Activated CD4-positive, alpha-beta T cell treated with anti-CD3 and anti-CD28 coated beads, Interleukin-2, amount 10 ng/mL, durations not matched to agents 24 days and 14 days (primary cell): ENCODE measurements around the gene OSBPL5. TPM values are rescaled to one million over a fixed set of nuclear protein-coding genes. Genes with fewer than 3 reads are reported as not detected.

ENCODE experiments used
- DNase-seq: peaks from one replicate; pipeline ENCODE4 v3.0.0; 2022
- H3K27ac Mint-ChIP-seq: one replicate; pipeline ENCODE4 v1.8.0; 2022; ENCODE audit warnings: mild to moderate bottlenecking, mixed read lengths
- H3K27me3 Mint-ChIP-seq: one replicate; pipeline ENCODE4 v1.8.0; 2022; ENCODE audit warnings: mixed read lengths
- H3K36me3 Mint-ChIP-seq: one replicate; pipeline ENCODE4 v1.8.0; 2022; ENCODE audit warnings: low read depth, mild to moderate bottlenecking, mixed read lengths
- H3K4me1 Mint-ChIP-seq: one replicate; pipeline ENCODE4 v1.8.0; 2021; ENCODE audit warnings: mixed read lengths
- H3K4me3 Mint-ChIP-seq: one replicate; pipeline ENCODE4 v1.8.0; 2022; ENCODE audit warnings: mild to moderate bottlenecking, moderate library complexity, mixed read lengths
- H3K9me3 Mint-ChIP-seq: one replicate; pipeline ENCODE4 v1.8.0; 2021; ENCODE audit warnings: mixed read lengths
- intact Hi-C: fragments of 100-400 bp; cut with micrococcal nuclease; formaldehyde crosslinking; loops from one replicate; pipeline ENCODE4 v1.15.1; 2023
- total RNA-seq: library from RNA; stranded (reverse); gene quantifications from 2 replicates; pipeline ENCODE4 v1.2.3, GENCODE V29; 2022

The OSBPL5 gene
- total RNA-seq, 1 donor from 2014 or later, result 3.4 TPM

GRCh38 chr11:3089236-3090061 lies 75.7 kb downstream of the OSBPL5 start:
- Mint-ChIP-seq H3K27me3 (peaks cover 1% of the 10 kb centered on the region), H3K9me3 (no peaks in the 10 kb centered on the region), H3K4me3 (no peak overlapping the region), H3K27ac (no peak overlapping the region), H3K36me3 (no peaks in the 10 kb centered on the region), H3K4me1 (peaks cover 4% of the 10 kb centered on the region)
- intact Hi-C loops, result loop anchor here (2.0 to 5.0 kb wide), 2 partner anchors 115 to 197 kb away; no protein-coding TSS in a partner anchor
- DNase-seq, result no peak

GRCh38 chr11:3088806-3089205 lies 76.3 kb downstream of the OSBPL5 start:
- intact Hi-C loops, result no loop called here
- Mint-ChIP-seq H3K9me3 (no peaks in the 10 kb centered on the region), H3K4me3 (no peak overlapping the region), H3K27ac (no peak overlapping the region), H3K36me3 (no peaks in the 10 kb centered on the region), H3K27me3 (peaks cover 1% of the 10 kb centered on the region), H3K4me1 (peaks cover 4% of the 10 kb centered on the region)
- no peak for DNase-seq

- H3K27ac Mint-ChIP-seq, result no peak overlapping the region
- H3K4me1 Mint-ChIP-seq, result peaks cover 4% of the 10 kb centered on the region
- no peak overlapping the region for H3K4me3 Mint-ChIP-seq
- intact Hi-C loops, result no loop called here
- H3K27me3 Mint-ChIP-seq, result peaks cover 1% of the 10 kb centered on the region
- DNase-seq, result no peak
- H3K36me3 Mint-ChIP-seq, result no peaks in the 10 kb centered on the region
- no peaks in the 10 kb centered on the region for H3K9me3 Mint-ChIP-seq
Observed at GRCh38 chr11:3087821-3088800, 77.0 kb downstream of the OSBPL5 start.

DNA sequence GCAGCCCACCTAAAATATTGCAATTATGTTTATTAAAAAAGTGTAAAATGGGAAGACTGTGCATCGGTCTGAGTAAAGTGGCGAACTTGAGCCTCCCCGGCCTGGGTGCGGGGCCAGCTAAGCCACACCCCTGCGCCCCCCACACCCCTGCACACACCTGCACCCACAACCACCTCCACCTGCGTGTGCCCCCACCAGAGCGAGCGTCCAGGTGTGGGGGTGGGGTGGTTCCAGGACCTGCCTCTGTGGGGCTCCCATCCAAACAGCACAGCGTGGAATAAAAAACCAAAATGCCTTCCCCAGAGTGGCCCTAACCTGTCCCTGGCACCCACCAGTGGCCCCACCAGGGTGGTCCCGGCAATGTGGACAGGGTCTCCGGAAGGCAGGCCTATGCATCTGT lies 77.7 kb downstream of the OSBPL5 start:
- no peak overlapping the region for H3K27ac Mint-ChIP-seq
- intact Hi-C loops, result no loop called here
- peaks cover 3% of the 10 kb centered on the region for H3K27me3 Mint-ChIP-seq
- no peak for DNase-seq
- H3K4me1 Mint-ChIP-seq, result peaks cover 4% of the 10 kb centered on the region
- H3K36me3 Mint-ChIP-seq, result no peaks in the 10 kb centered on the region
- H3K9me3 Mint-ChIP-seq, result no peaks in the 10 kb centered on the region
- no peak overlapping the region for H3K4me3 Mint-ChIP-seq

- Mint-ChIP-seq H3K4me1 (peaks cover 3% of the 10 kb centered on the region), H3K27ac (no peak overlapping the region), H3K27me3 (peaks cover 1% of the 10 kb centered on the region), H3K9me3 (no peaks in the 10 kb centered on the region), H3K36me3 (no peaks in the 10 kb centered on the region), H3K4me3 (no peak overlapping the region)
- intact Hi-C loops, result no loop called here
- DNase-seq, result no peak
Observed at GRCh38 chr11:3086671-3087150, 78.4 kb downstream of the OSBPL5 start.

GRCh38 chr11:3086114-3086513 lies 79.0 kb downstream of the OSBPL5 start:
- Mint-ChIP-seq H3K4me1 (peaks cover 2% of the 10 kb centered on the region), H3K9me3 (no peaks in the 10 kb centered on the region), H3K36me3 (no peaks in the 10 kb centered on the region), H3K27me3 (peaks cover 1% of the 10 kb centered on the region), H3K27ac (no peak overlapping the region), H3K4me3 (no peak overlapping the region)
- no peak for DNase-seq
- intact Hi-C loops, result no loop called here

DNA sequence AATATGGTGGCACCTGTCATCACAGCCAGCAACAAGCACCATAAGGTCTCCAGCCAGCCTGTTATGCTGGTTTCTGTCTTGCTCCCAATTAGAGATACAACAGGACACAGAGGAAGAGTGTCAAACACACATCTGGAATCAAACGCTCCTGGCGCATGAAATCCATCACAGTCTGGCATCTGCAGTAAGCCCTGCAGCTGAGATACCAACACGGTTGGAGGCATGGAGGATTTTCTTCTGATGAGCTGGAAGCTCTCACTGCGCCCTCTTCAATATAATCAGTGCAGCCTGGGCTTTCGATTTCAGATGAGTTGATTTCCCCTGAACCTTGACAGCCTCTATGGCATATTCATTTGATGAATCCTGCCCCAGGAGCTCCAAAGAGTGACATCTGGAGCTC lies 80.1 kb downstream of the OSBPL5 start:
- no peak overlapping the region for H3K27ac Mint-ChIP-seq
- peaks cover 5% of the 10 kb centered on the region for H3K27me3 Mint-ChIP-seq
- no peak for DNase-seq
- H3K4me1 Mint-ChIP-seq, result no peaks in the 10 kb centered on the region
- no peaks in the 10 kb centered on the region for H3K9me3 Mint-ChIP-seq
- H3K4me3 Mint-ChIP-seq, result no peak overlapping the region
- no peaks in the 10 kb centered on the region for H3K36me3 Mint-ChIP-seq
- intact Hi-C loops, result no loop called here

DNA sequence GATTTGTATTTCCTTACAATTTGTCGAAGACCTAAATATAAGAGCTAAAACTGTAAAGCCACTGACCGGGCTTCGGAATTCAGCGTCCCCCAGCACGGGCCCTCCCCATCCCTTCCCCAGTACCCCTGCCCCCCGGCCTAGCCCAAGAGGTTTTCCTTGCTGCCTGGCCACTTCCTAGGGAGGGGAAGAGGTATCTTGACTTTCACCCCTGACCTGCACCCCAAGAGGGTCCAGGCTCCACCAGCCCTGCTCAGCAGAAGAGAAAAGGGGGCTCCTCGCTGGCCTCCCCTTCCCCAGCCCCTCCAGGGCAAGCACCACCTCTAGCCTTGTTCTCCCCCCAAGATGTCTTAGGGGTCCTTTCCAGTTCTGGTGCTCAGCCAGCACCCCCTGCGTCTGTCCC lies 81.8 kb downstream of the OSBPL5 start:
- H3K27ac Mint-ChIP-seq, result no peak overlapping the region
- intact Hi-C loops, result no loop called here

GRCh38 chr11:3081386-3081751 lies 83.7 kb downstream of the OSBPL5 start:
- Mint-ChIP-seq H3K36me3 (no peaks in the 10 kb centered on the region), H3K4me1 (no peaks in the 10 kb centered on the region), H3K27ac (no peak overlapping the region), H3K27me3 (peaks cover 9% of the 10 kb centered on the region), H3K4me3 (no peak overlapping the region), H3K9me3 (no peaks in the 10 kb centered on the region)
- DNase-seq, result no peak
- intact Hi-C loops, result no loop called here

More for the DNA sequence above, 81.8 kb downstream of the OSBPL5 start:
- no peak for DNase-seq
- H3K4me1 Mint-ChIP-seq, result no peaks in the 10 kb centered on the region
- H3K36me3 Mint-ChIP-seq, result no peaks in the 10 kb centered on the region
- no peak overlapping the region for H3K4me3 Mint-ChIP-seq
- H3K27me3 Mint-ChIP-seq, result peaks cover 9% of the 10 kb centered on the region
- H3K9me3 Mint-ChIP-seq, result no peaks in the 10 kb centered on the region

DNA sequence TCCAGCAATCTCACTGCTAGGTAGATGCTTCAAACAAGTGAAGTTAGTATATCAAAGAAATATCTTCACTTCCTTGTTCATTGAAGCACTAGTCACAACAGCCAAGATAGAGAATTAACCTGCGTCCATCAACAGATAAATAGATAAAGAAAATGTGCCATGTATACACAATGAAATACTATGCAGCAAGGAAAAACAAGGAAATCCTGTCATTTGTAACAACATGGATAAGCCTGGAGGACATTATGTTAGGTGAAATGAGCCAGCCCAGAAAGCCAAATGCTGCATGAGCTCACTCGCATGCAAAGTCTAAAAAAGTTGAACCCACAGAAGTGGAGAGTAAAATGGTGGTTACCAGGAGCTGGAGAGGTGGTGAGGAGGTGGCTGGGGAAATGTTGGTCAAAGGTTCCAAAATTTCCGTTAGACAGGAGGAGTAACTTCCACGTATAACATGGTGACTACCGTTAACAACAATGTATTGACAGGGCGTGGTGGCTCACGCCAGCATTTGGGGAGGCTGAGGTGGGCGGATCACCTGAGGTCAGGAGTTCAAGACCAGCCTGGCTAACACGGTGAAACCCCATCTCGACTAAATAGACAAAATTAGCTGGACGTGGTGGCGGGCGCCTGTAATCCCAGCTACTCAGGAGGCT lies 84.3 kb downstream of the OSBPL5 start:
- Mint-ChIP-seq H3K27me3 (peaks cover 9% of the 10 kb centered on the region), H3K27ac (no peak overlapping the region), H3K36me3 (no peaks in the 10 kb centered on the region), H3K4me3 (no peak overlapping the region), H3K9me3 (no peaks in the 10 kb centered on the region), H3K4me1 (no peaks in the 10 kb centered on the region)
- intact Hi-C loops, result no loop called here
- no peak for DNase-seq

GRCh38 chr11:3080104-3080503 lies 85.0 kb downstream of the OSBPL5 start:
- no peak for DNase-seq
- Mint-ChIP-seq H3K36me3 (no peaks in the 10 kb centered on the region), H3K4me3 (no peak overlapping the region), H3K4me1 (no peaks in the 10 kb centered on the region), H3K27ac (no peak overlapping the region), H3K27me3 (peaks cover 9% of the 10 kb centered on the region), H3K9me3 (no peaks in the 10 kb centered on the region)
- intact Hi-C loops, result no loop called here

- H3K4me1 Mint-ChIP-seq, result no peaks in the 10 kb centered on the region
- H3K27me3 Mint-ChIP-seq, result peaks cover 11% of the 10 kb centered on the region
- no peak overlapping the region for H3K4me3 Mint-ChIP-seq
- H3K27ac Mint-ChIP-seq, result no peak overlapping the region
- no peaks in the 10 kb centered on the region for H3K9me3 Mint-ChIP-seq
- DNase-seq, result no peak
- H3K36me3 Mint-ChIP-seq, result no peaks in the 10 kb centered on the region
- intact Hi-C loops, result no loop called here
Observed at GRCh38 chr11:3077846-3078440, 87.2 kb downstream of the OSBPL5 start.

GRCh38 chr11:3077189-3077836 lies 87.8 kb downstream of the OSBPL5 start:
- intact Hi-C loops, result no loop called here
- H3K4me3 Mint-ChIP-seq, result no peak overlapping the region
- H3K27me3 Mint-ChIP-seq, result peaks cover 10% of the 10 kb centered on the region
- H3K36me3 Mint-ChIP-seq, result no peaks in the 10 kb centered on the region
- H3K27ac Mint-ChIP-seq, result no peak overlapping the region
- H3K9me3 Mint-ChIP-seq, result no peaks in the 10 kb centered on the region
- no peak for DNase-seq
- H3K4me1 Mint-ChIP-seq, result no peaks in the 10 kb centered on the region
